ENCODE data around the gene RAC3.

- TF ChIP-seq CTCF (IDR thresholded peaks at IDR 0.05) (no peak), POLR2A (IDR thresholded peaks at IDR 0.05) (no peak)
Measured at GRCh38 chr17:82052638-82053059, 21.2 kb downstream of the RAC3 start.
